ENCODE data around the gene COLQ. TPM values are rescaled to one million over a fixed set of nuclear protein-coding genes. Genes with fewer than 3 reads are reported as not detected.

The COLQ gene
- total RNA-seq, 1 donor from 2014 or later: 2.1 TPM

DNA sequence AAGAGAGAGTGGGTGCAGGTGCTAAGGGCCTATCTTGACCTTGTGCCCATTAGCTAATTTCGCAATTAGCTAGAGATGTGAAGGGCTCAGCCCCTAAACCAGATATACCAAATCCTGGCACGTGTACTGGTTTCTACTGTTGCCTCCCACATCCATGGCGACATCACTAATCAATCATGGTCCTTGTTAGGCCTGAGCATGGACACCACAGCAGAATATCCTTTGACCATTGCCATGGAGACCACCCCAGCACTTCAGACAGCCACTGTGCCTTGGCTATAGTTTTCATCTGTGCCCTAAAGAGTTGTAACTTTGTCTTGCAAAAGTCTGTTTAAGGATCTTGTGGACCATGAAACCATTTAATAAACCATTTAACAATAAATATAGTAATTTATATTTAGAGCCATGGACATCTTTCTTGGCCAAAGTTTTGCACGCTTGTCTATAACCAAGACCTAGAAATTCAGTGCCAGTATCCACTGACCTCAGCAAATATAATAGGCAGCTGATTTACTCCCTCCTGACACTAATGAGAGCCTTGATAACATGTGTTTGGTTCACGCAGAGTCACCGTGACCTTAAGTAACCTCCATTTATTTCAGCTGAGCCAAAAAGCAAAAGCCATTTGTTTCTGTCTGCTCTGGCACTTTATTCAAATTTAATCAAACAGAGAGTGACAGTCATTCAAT lies 43.4 kb downstream of the COLQ start:
- no peak for TF ChIP-seq CTCF (IDR thresholded peaks at IDR 0.05; ENCODE audit: unreplicated experiment)
- peaks cover 2% of the 10 kb centered on the region for H3K27me3 Mint-ChIP-seq (ENCODE audit: unreplicated experiment)
- H3K36me3 Mint-ChIP-seq (ENCODE audit: low read depth, unreplicated experiment): no peaks in the 10 kb centered on the region
- DNase-seq (ENCODE audit: low spot score): no peak
- H3K4me3 Mint-ChIP-seq (ENCODE audit: unreplicated experiment): no peak overlapping the region
- no peaks in the 10 kb centered on the region for H3K4me1 Mint-ChIP-seq (ENCODE audit: unreplicated experiment)
- no peaks in the 10 kb centered on the region for H3K9me3 Mint-ChIP-seq (ENCODE audit: unreplicated experiment)
- H3K27ac Mint-ChIP-seq (ENCODE audit: unreplicated experiment): no peak overlapping the region

DNA sequence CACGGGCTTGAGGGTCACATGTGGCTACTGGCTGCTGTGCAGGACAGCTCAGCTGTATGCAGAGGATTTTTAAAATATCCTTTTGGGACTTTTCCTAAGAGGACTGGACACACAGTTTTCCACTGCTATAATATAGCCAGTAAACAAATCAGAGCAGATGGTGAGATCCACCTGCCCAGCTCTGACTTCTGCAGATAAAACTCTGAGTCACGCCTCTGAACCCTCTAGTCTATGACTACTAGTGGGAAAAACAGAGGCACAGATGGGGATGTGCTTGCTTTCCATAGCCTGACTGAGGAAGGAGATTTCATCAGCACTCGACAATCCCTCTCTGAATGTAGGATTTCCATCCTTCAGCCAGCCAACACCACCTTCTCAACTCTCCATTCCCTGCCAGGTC lies 45.1 kb downstream of the COLQ start:
- no peaks in the 10 kb centered on the region for H3K4me1 Mint-ChIP-seq (ENCODE audit: unreplicated experiment)
- no peak for DNase-seq (ENCODE audit: low spot score)
- H3K36me3 Mint-ChIP-seq (ENCODE audit: low read depth, unreplicated experiment): no peaks in the 10 kb centered on the region
- H3K27me3 Mint-ChIP-seq (ENCODE audit: unreplicated experiment): peaks cover 2% of the 10 kb centered on the region
- H3K27ac Mint-ChIP-seq (ENCODE audit: unreplicated experiment): no peak overlapping the region
- TF ChIP-seq CTCF (IDR thresholded peaks at IDR 0.05; ENCODE audit: unreplicated experiment): no peak
- no peak overlapping the region for H3K4me3 Mint-ChIP-seq (ENCODE audit: unreplicated experiment)
- no peaks in the 10 kb centered on the region for H3K9me3 Mint-ChIP-seq (ENCODE audit: unreplicated experiment)

GRCh38 chr3:15475161-15475560 lies 46.3 kb downstream of the COLQ start:
- no peaks in the 10 kb centered on the region for H3K36me3 Mint-ChIP-seq (ENCODE audit: low read depth, unreplicated experiment)
- H3K4me3 Mint-ChIP-seq (ENCODE audit: unreplicated experiment): no peak overlapping the region
- no peaks in the 10 kb centered on the region for H3K4me1 Mint-ChIP-seq (ENCODE audit: unreplicated experiment)
- no peak for TF ChIP-seq CTCF (IDR thresholded peaks at IDR 0.05; ENCODE audit: unreplicated experiment)
- H3K27me3 Mint-ChIP-seq (ENCODE audit: unreplicated experiment): peaks cover 2% of the 10 kb centered on the region
- no peak for DNase-seq (ENCODE audit: low spot score)
- H3K9me3 Mint-ChIP-seq (ENCODE audit: unreplicated experiment): no peaks in the 10 kb centered on the region
- H3K27ac Mint-ChIP-seq (ENCODE audit: unreplicated experiment): no peak overlapping the region

- no peaks in the 10 kb centered on the region for H3K9me3 Mint-ChIP-seq (ENCODE audit: unreplicated experiment)
- no peak overlapping the region for H3K4me3 Mint-ChIP-seq (ENCODE audit: unreplicated experiment)
- no peaks in the 10 kb centered on the region for H3K36me3 Mint-ChIP-seq (ENCODE audit: low read depth, unreplicated experiment)
- peaks cover 2% of the 10 kb centered on the region for H3K27me3 Mint-ChIP-seq (ENCODE audit: unreplicated experiment)
- peaks cover 5% of the 10 kb centered on the region for H3K4me1 Mint-ChIP-seq (ENCODE audit: unreplicated experiment)
- no peak overlapping the region for H3K27ac Mint-ChIP-seq (ENCODE audit: unreplicated experiment)
- DNase-seq (ENCODE audit: low spot score): no peak
- TF ChIP-seq CTCF (IDR thresholded peaks at IDR 0.05; ENCODE audit: unreplicated experiment): no peak
Observed at GRCh38 chr3:15471861-15472260, 49.6 kb downstream of the COLQ start.

DNA sequence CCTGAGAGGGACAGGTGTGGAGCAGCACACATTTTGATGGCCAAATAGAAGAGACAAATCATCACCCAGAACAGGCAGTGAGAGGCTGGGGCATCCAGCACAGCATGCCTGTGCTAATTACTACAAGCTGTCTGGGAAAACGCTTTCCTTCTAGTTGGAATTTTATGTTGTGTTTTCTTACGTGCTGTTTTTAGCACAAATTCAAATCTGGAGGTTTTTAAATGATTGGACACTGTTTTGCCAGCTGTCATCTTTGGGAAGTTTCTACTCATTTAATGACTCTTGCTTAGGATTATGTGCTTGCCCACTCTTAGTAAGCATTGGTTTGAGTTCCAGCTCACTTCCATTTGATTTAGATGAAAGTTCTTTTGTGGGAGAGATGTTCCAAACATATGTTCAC lies 50.7 kb downstream of the COLQ start:
- H3K27ac Mint-ChIP-seq (ENCODE audit: unreplicated experiment): no peak overlapping the region
- no peaks in the 10 kb centered on the region for H3K27me3 Mint-ChIP-seq (ENCODE audit: unreplicated experiment)
- no peaks in the 10 kb centered on the region for H3K36me3 Mint-ChIP-seq (ENCODE audit: low read depth, unreplicated experiment)
- no peak for DNase-seq (ENCODE audit: low spot score)
- H3K9me3 Mint-ChIP-seq (ENCODE audit: unreplicated experiment): no peaks in the 10 kb centered on the region
- H3K4me1 Mint-ChIP-seq (ENCODE audit: unreplicated experiment): peaks cover 5% of the 10 kb centered on the region
- no peak overlapping the region for H3K4me3 Mint-ChIP-seq (ENCODE audit: unreplicated experiment)
- no peak for TF ChIP-seq CTCF (IDR thresholded peaks at IDR 0.05; ENCODE audit: unreplicated experiment)

Measured in endothelial cell (in vitro differentiated cells).